ENCODE data around the gene THSD1.

- TF ChIP-seq POLR2A (IDR thresholded peaks at IDR 0.05; ENCODE audit: low read depth, low read length) (no peak), POLR2AphosphoS5 (IDR thresholded peaks at IDR 0.05; ENCODE audit: low read depth, low read length) (no peak)
These were observed 44.7 kb downstream of the THSD1 start for GRCh38 chr13:52361225-52361624.
